SW480 (cell line): ENCODE data around the gene SMG1.
"Not testable (repeated sequence)": the region's sequence is repeated elsewhere in the genome, so short reads cannot be mapped to it uniquely, and the experiment has no call there.

Experiments
- DNase-seq: peaks from one replicate; pipeline ENCODE4 v3.0.0-alpha.2; 2016; ENCODE audit warnings: low spot score

SMG1 gene

GRCh38 chr16:18759598-18760520 lies 166.3 kb downstream of the SMG1 start:
- DNase-seq, result not testable (repeated sequence)

GRCh38 chr16:18757960-18758660 lies 168.1 kb downstream of the SMG1 start:
- not testable (repeated sequence) for DNase-seq

GRCh38 chr16:18756639-18757038 lies 169.6 kb downstream of the SMG1 start:
- DNase-seq, result not testable (repeated sequence)
